Panc1 (cell line): ENCODE data around the gene TBC1D32.

Source experiments
- SIN3A ChIP-seq: IDR thresholded peaks from 2 replicates; pipeline ENCODE4 v1.6.1; 2012; ENCODE audit warnings: low read depth, mild to moderate bottlenecking, low read length, moderate library complexity, borderline replicate concordance; ENCODE audit not compliant: insufficient read depth
- TF ChIP-seq, protein P1 (sequence below): fragments of 450-650 bp; IDR thresholded peaks from 2 replicates; pipeline ENCODE4 v1.5.1; 2017; ENCODE audit warnings: mild to moderate bottlenecking
- TF ChIP-seq, protein P2 (sequence below), 2 experiments: IDR thresholded peaks; 2 replicates each; pipeline ENCODE4 v1.6.1; 2011 to 2012; ENCODE audit warnings: low read depth in 2 of 2, control low read depth in 1 of 2, low read length in 1 of 2, mild to moderate bottlenecking in 1 of 2, moderate library complexity in 1 of 2; ENCODE audit not compliant: insufficient read depth in 1 of 2

DNA sequence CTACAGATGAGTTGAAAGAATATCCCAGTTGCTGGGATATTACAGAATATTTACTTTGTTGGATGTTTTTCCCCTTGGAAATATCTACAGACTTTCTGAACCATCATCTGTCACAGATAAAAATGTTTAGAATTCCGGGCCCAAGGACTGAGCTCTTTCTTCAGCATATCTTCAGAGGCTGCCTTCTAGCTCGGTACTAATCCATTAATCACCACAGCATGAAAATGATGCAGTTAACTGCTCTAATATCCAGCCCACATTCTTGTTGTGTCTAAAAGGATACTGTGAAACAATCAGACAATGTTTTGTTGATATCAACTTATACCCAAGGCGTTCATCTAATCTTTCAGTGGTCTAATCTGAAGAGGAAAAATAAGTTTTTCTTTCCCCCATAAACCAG is 247.4 kb downstream of the TBC1D32 start:
- TF ChIP-seq, protein P1, sequence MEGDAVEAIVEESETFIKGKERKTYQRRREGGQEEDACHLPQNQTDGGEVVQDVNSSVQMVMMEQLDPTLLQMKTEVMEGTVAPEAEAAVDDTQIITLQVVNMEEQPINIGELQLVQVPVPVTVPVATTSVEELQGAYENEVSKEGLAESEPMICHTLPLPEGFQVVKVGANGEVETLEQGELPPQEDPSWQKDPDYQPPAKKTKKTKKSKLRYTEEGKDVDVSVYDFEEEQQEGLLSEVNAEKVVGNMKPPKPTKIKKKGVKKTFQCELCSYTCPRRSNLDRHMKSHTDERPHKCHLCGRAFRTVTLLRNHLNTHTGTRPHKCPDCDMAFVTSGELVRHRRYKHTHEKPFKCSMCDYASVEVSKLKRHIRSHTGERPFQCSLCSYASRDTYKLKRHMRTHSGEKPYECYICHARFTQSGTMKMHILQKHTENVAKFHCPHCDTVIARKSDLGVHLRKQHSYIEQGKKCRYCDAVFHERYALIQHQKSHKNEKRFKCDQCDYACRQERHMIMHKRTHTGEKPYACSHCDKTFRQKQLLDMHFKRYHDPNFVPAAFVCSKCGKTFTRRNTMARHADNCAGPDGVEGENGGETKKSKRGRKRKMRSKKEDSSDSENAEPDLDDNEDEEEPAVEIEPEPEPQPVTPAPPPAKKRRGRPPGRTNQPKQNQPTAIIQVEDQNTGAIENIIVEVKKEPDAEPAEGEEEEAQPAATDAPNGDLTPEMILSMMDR, result no peak
- no peak for TF ChIP-seq SIN3A
- TF ChIP-seq, protein P2, sequence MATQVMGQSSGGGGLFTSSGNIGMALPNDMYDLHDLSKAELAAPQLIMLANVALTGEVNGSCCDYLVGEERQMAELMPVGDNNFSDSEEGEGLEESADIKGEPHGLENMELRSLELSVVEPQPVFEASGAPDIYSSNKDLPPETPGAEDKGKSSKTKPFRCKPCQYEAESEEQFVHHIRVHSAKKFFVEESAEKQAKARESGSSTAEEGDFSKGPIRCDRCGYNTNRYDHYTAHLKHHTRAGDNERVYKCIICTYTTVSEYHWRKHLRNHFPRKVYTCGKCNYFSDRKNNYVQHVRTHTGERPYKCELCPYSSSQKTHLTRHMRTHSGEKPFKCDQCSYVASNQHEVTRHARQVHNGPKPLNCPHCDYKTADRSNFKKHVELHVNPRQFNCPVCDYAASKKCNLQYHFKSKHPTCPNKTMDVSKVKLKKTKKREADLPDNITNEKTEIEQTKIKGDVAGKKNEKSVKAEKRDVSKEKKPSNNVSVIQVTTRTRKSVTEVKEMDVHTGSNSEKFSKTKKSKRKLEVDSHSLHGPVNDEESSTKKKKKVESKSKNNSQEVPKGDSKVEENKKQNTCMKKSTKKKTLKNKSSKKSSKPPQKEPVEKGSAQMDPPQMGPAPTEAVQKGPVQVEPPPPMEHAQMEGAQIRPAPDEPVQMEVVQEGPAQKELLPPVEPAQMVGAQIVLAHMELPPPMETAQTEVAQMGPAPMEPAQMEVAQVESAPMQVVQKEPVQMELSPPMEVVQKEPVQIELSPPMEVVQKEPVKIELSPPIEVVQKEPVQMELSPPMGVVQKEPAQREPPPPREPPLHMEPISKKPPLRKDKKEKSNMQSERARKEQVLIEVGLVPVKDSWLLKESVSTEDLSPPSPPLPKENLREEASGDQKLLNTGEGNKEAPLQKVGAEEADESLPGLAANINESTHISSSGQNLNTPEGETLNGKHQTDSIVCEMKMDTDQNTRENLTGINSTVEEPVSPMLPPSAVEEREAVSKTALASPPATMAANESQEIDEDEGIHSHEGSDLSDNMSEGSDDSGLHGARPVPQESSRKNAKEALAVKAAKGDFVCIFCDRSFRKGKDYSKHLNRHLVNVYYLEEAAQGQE (IDR thresholded peaks at IDR 0.05; ENCODE audit: insufficient read depth in 1 of 2, low read depth in 2 of 2, low read length in 1 of 2), result no peak
